Measurements from ENCODE around the gene KIF14. TPM values are rescaled to one million over a fixed set of nuclear protein-coding genes. Genes with fewer than 3 reads are reported as not detected.

KIF14 gene
- polyA plus RNA-seq, 1 of the 3 experiments (the other 2 are of a cell fraction) = 1.2 TPM

DNA sequence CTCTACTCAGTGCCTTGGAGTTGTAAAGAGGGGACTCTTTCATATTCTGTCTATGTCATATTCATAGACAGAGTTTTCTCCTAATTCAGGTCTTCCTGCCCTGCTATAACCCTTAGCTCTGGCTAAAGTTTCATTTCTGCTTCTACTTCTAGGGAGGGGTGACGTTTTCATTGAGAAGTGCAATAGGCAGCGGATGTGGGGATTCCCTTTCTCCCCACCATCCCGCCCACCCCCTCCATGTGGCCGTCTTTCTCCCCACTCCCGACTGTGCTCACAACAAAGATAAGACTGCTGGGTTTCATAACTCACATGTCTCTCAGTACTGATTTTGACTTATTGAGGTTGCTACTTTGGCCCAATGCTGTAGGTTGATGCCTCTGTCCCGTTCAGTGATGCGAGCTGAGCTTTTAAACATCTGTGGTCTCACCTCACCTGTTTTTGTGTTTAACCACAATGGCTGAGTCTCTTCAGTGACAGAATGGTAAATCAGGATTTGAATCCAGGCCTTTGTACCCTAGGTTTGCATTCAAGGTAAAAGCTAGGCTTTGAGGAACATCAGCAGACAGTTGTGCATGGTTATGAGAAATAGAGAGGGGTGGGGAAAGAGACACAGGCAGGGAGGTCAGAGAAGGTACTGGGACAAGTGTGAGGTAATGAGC lies 7.8 kb upstream of the KIF14 start (continued):
- TF ChIP-seq MXI1 (IDR thresholded peaks at IDR 0.05; ENCODE audit: low read depth, low read length) = no peak

- CTCF ChIA-PET = interaction anchor here (1.0 to 1.2 kb wide), 4 partner anchors 14 to 176 kb away, joined by 3 to 5 read pairs (median 4); no protein-coding TSS in a partner anchor
- Histone ChIP-seq H3K79me2 (ENCODE audit: insufficient read depth) (no peaks in the 10 kb centered on the region), H3K4me2 (no peak overlapping the region), H4K20me1 (ENCODE audit: insufficient read depth) (no peaks in the 10 kb centered on the region), H3K9ac (no peak overlapping the region), H2AFZ (ENCODE audit: low read depth) (no peak overlapping the region), H3K36me3 (replicated peaks in 1 of 2; ENCODE audit: control insufficient read depth in 1 of 2, insufficient read depth in 2 of 2, low read length in 1 of 2) (no peaks in the 10 kb centered on the region), H3K27me3 (ENCODE audit: insufficient read depth) (no peaks in the 10 kb centered on the region), H3K9me3 (no peaks in the 10 kb centered on the region), H3F3A (replicated peaks; ENCODE audit: insufficient read depth) (peaks cover 4% of the 10 kb centered on the region), H3K27ac (ENCODE audit: low read depth in 2 of 2, low read length in 1 of 2) (0 out of 4 replicates have a peak overlapping the region, but pooled peaks of 1 of the 2 experiments have one; percentile 18), H3K4me3 (ENCODE audit: low read depth in 2 of 2, low read length in 1 of 2) (no peak overlapping the region), H3K4me1 (ENCODE audit: control insufficient read depth in 1 of 2, insufficient read depth in 2 of 2, low read depth in 1 of 2, low read length in 1 of 2) (peaks cover 0 to 5% of the 10 kb centered on the region in 2 experiments; a peak in 2 of 4 replicates), H3K9me2 (no peaks in the 10 kb centered on the region)
- WGBS (ENCODE audit: low lambda C conversion rate) = 100% methylated on average over 1 of the region's 1 CpG
- POLR2A ChIA-PET = interaction anchor here (0.9 kb wide), 1 partner anchor 111 kb away, joined by 3 read pairs; the partner anchor contains the start of gene CAMSAP2
- no peak for TF ChIP-seq FOXJ3 (CRISPR knock-in tag; IDR thresholded peaks at IDR 0.05)
- TF ChIP-seq NRF1 (IDR thresholded peaks at IDR 0.05; ENCODE audit: low read depth, low read length) = no peak
- TF ChIP-seq EP300 (IDR thresholded peaks at IDR 0.05; ENCODE audit: borderline replicate concordance in 1 of 2, low read depth in 1 of 2, low read length in 1 of 2) = no peak
- peak; percentile 23 for DNase-seq
Observed at GRCh38 chr1:200627575-200628222, 7.1 kb upstream of the KIF14 start.

GRCh38 chr1:200626853-200627534 lies 6.4 kb upstream of the KIF14 start:
- Histone ChIP-seq H3K4me2 (no peak overlapping the region), H3K9ac (no peak overlapping the region), H3K4me3 (ENCODE audit: low read depth in 2 of 2, low read length in 1 of 2) (no peak overlapping the region), H3K27ac (ENCODE audit: low read depth in 2 of 2, low read length in 1 of 2) (no peak overlapping the region), H3F3A (replicated peaks; ENCODE audit: insufficient read depth) (peaks cover 4% of the 10 kb centered on the region), H2AFZ (ENCODE audit: low read depth) (no peak overlapping the region), H3K79me2 (ENCODE audit: insufficient read depth) (no peaks in the 10 kb centered on the region), H3K36me3 (replicated peaks in 1 of 2; ENCODE audit: control insufficient read depth in 1 of 2, insufficient read depth in 2 of 2, low read length in 1 of 2) (no peaks in the 10 kb centered on the region), H3K9me3 (no peaks in the 10 kb centered on the region), H3K9me2 (no peaks in the 10 kb centered on the region), H3K4me1 (ENCODE audit: control insufficient read depth in 1 of 2, insufficient read depth in 2 of 2, low read depth in 1 of 2, low read length in 1 of 2) (peaks cover 0 to 5% of the 10 kb centered on the region in 2 experiments; a peak in 2 of 4 replicates), H3K27me3 (ENCODE audit: insufficient read depth) (no peaks in the 10 kb centered on the region), H4K20me1 (ENCODE audit: insufficient read depth) (no peaks in the 10 kb centered on the region)
- POLR2A ChIA-PET = no interaction called here
- no peak for DNase-seq
- WGBS (ENCODE audit: low lambda C conversion rate) = 93% methylated on average over 5 of the region's 5 CpGs
- CTCF ChIA-PET = interaction anchor here (1.0 to 1.2 kb wide), 4 partner anchors 13 to 177 kb away, joined by 3 to 5 read pairs (median 4); no protein-coding TSS in a partner anchor
- TF ChIP-seq, protein P1, sequence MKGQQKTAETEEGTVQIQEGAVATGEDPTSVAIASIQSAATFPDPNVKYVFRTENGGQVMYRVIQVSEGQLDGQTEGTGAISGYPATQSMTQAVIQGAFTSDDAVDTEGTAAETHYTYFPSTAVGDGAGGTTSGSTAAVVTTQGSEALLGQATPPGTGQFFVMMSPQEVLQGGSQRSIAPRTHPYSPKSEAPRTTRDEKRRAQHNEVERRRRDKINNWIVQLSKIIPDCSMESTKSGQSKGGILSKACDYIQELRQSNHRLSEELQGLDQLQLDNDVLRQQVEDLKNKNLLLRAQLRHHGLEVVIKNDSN (IDR thresholded peaks at IDR 0.05; ENCODE audit: borderline replicate concordance, low read depth) = no peak
- TF ChIP-seq RCOR1 (IDR thresholded peaks at IDR 0.05; ENCODE audit: low read length) (no peak), CHD2 (IDR thresholded peaks at IDR 0.05; ENCODE audit: low read length, partially characterized antibody) (no peak), FOXJ3 (CRISPR knock-in tag; IDR thresholded peaks at IDR 0.05) (no peak), FOSL2 (IDR thresholded peaks at IDR 0.05; ENCODE audit: borderline replicate concordance, low read depth) (no peak)

Data from SK-N-SH (cell line).